Mononuclear cell (primary cell): ENCODE results near the gene ABHD11. TPM values are rescaled to one million over a fixed set of nuclear protein-coding genes. Genes with fewer than 3 reads are reported as not detected.
A peak's percentile ranks its signal among the peaks of the same experiment; 100 is the strongest.

Experiments used
- H3K27me3 ChIP-seq: 2 replicates; pipeline ENCODE4 v1.6.0; 2011; ENCODE audit warnings: low read length, control low read depth; ENCODE audit not compliant: insufficient read depth
- H3K4me1 ChIP-seq: 2 replicates; pipeline ENCODE4 v1.5.1; 2011; ENCODE audit warnings: mild to moderate bottlenecking, low read length, control low read depth; ENCODE audit not compliant: insufficient read depth
- H3K4me3 ChIP-seq: 2 replicates; pipeline ENCODE4 v1.5.1; 2011; ENCODE audit warnings: mild to moderate bottlenecking, low read length, moderate library complexity
- H3K9me3 ChIP-seq: 2 replicates; pipeline ENCODE4 v1.5.1; 2011; ENCODE audit warnings: low read depth, mild to moderate bottlenecking, control low read depth, low read length
- total RNA-seq: library from RNA; depleted of rRNA; stranded (reverse); fragments of >200 nt; gene quantifications from one replicate; pipeline ENCODE4 v1.2.3, GENCODE V29; 2012

ABHD11 gene
- total RNA-seq, 1 donor = 5.6 TPM

GRCh38 chr7:73761854-73762658 lies 23.5 kb upstream of the ABHD11 start:
- Histone ChIP-seq H3K27me3 (no peaks in the 10 kb centered on the region), H3K4me1 (no peaks in the 10 kb centered on the region), H3K9me3 (no peaks in the 10 kb centered on the region), H3K4me3 (no peak overlapping the region)

- Histone ChIP-seq H3K27me3 (no peaks in the 10 kb centered on the region), H3K4me1 (no peaks in the 10 kb centered on the region), H3K9me3 (no peaks in the 10 kb centered on the region), H3K4me3 (no peak overlapping the region)
Observed at GRCh38 chr7:73758581-73759138, 20.1 kb upstream of the ABHD11 start.

GRCh38 chr7:73749931-73750776 lies 11.6 kb upstream of the ABHD11 start:
- Histone ChIP-seq H3K4me3 (no peak overlapping the region), H3K9me3 (no peaks in the 10 kb centered on the region), H3K4me1 (peaks cover 7% of the 10 kb centered on the region), H3K27me3 (no peaks in the 10 kb centered on the region)

DNA sequence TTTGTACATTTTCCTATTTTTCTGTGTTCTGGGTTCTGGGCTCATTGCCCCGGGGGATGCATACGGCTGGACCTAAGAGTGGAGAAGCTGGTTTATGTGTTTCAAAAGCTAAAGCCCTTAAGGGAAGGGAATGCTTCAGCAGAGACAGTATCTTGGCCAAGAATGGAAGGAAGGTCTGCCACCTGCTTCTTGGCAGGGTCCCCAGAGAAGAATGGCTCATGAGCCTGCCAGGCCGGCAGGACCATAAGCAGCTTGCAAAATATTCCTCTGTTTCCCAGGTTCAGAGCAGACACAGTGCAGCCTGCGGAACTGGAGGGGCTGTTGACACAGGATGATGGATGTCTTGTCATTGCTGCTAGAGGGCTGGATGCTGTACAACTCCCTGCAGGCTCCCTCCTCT lies 7.8 kb upstream of the ABHD11 start:
- H3K9me3 ChIP-seq = no peaks in the 10 kb centered on the region
- peaks cover 7% of the 10 kb centered on the region for H3K4me1 ChIP-seq
- no peaks in the 10 kb centered on the region for H3K27me3 ChIP-seq
- H3K4me3 ChIP-seq = no peak overlapping the region

DNA sequence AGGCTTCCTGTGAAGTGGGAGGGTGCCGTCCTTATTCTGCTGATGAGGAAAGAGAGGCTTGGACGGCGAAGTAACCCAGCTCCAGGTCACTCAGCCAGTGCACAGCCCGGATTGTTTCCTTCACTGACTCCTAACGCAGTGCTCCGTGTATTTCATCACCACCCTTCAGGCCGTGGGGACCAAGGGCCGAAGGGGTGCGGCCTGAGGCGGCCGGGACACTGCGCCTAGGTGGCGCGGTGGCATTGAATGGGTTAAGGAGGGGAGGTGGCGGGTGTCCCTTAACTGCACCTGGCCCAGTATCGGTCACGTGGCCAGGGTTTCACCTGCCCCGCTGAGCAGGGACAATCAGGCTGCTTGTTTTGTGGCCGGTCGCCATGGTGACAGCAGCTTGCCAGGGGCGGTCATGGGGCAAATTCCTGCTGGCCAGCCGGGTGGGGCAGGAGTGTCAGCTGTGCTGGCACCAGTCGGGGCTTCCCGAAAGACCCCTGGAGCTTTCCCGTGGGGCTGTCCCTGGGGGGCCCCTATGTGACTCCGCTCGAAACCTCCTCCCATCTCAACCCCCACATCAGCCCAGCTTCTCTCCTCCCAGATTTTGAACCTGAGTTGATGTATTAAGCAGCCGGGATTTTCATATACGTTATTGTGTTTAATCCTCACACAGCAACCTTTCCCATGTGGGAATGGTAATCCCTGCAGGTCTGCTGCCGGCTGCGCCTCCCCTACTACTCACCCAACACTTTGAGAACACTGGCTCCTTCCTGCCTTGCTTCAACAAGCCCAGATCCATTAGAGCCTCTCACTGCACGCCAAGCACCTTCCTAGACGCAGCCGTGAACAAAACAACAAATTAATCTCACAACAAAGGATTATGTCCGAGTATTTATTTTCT lies 4.4 kb upstream of the ABHD11 start:
- H3K27me3 ChIP-seq = no peaks in the 10 kb centered on the region
- peaks cover 6% of the 10 kb centered on the region for H3K4me1 ChIP-seq
- no peaks in the 10 kb centered on the region for H3K9me3 ChIP-seq
- H3K4me3 ChIP-seq = no peak overlapping the region

DNA sequence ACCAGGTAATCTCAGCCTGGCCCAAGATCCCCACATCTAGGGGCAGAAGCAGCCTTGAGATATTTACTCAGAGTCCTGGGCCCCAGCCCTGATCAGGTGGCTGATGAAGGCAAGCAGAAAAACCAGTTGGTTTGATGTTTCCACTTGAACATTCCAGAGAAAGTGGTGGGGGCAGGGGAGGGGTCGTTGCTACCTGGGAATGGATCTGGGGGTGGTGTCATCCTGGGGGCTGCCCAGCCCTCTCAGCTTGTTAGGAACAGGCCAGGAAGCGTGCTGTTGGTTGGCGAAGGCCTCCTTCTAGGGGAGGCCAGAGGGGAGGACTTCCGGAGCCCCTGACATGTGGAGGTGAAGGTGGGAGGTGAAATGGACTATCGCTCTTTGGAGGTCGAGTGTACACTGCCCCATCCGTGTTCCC lies 3.7 kb upstream of the ABHD11 start:
- H3K27me3 ChIP-seq = no peaks in the 10 kb centered on the region
- H3K4me3 ChIP-seq = no peak overlapping the region
- peaks cover 12% of the 10 kb centered on the region for H3K4me1 ChIP-seq
- no peaks in the 10 kb centered on the region for H3K9me3 ChIP-seq

- H3K9me3 ChIP-seq = no peaks in the 10 kb centered on the region
- H3K4me3 ChIP-seq = no peak overlapping the region
- no peaks in the 10 kb centered on the region for H3K27me3 ChIP-seq
- H3K4me1 ChIP-seq = peaks cover 13% of the 10 kb centered on the region
Observed at GRCh38 chr7:73741600-73741999, 3.0 kb upstream of the ABHD11 start.

- Histone ChIP-seq H3K27me3 (no peaks in the 10 kb centered on the region), H3K4me1 (peaks cover 13% of the 10 kb centered on the region), H3K4me3 (no peak overlapping the region), H3K9me3 (no peaks in the 10 kb centered on the region)
Observed at GRCh38 chr7:73740771-73741170, 2.2 kb upstream of the ABHD11 start.

GRCh38 chr7:73740212-73740611 lies 1.6 kb upstream of the ABHD11 start:
- Histone ChIP-seq H3K9me3 (no peaks in the 10 kb centered on the region), H3K27me3 (no peaks in the 10 kb centered on the region), H3K4me1 (peaks cover 13% of the 10 kb centered on the region), H3K4me3 (no peak overlapping the region)

GRCh38 chr7:73739387-73739767 lies 775 bp upstream of the ABHD11 start:
- Histone ChIP-seq H3K9me3 (no peaks in the 10 kb centered on the region), H3K4me1 (peaks cover 21% of the 10 kb centered on the region), H3K27me3 (no peaks in the 10 kb centered on the region), H3K4me3 (peak overlapping the region; percentile 72)

DNA sequence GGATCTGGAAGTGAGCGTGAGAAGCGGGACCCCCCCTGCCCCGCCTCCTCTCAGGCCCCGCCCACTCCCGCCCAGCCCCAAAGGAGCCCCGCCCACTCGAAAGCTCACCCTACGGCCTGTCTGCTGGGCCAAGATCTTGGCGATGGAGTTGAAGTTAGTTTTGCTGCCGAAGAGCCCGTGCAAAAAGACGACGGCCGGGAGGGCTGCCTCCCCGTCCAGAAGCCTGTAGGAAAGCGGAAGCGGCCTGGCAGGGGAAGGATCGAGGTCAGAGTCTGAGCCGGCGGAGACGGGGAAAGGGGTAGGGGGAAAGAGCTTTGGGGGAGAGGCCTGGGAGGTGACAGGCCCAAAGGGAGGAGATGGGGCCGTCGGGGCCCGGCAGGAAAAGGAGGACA lies 386 bp downstream of the ABHD11 start:
- no peaks in the 10 kb centered on the region for H3K9me3 ChIP-seq
- H3K4me1 ChIP-seq = peaks cover 21% of the 10 kb centered on the region
- peak overlapping the region; percentile 72 for H3K4me3 ChIP-seq
- H3K27me3 ChIP-seq = no peaks in the 10 kb centered on the region

DNA sequence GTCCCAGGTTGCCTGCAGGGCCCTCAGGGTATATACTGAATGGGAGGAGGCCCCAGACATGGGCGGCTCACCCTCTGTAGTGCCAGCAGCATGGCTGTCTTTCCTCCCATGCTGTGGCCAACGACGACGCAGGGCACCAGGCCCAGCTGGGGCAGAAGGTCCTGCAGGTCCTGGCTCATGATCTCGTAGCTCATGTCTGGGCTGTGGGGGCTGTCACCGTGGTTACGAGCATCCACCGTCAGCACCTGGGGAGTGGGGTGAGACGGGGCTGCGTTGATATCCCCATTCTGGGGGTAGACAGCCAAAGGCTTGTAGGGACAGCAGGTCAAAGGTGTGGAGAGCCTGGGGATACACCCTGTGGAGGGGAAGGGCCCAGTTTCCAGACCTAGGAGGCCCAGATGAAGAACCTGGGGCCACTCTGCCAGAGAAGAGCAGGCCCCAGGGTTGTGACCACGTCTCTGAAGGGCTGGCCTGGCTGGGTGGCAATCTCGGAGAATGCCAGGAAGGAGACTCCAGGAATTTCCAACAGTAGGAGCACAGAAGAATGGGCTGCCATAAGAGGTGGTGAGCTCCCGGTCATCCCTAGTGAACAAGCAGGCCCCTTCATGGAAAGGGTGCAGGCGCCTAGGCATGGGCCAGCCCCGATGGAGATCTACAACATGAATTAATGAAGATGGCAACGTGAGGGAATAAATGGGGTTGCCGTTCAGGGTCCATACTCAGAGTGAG lies 947 bp downstream of the ABHD11 start:
- H3K4me3 ChIP-seq = peak overlapping the region; percentile 72
- no peaks in the 10 kb centered on the region for H3K9me3 ChIP-seq
- no peaks in the 10 kb centered on the region for H3K27me3 ChIP-seq
- peaks cover 21% of the 10 kb centered on the region for H3K4me1 ChIP-seq

GRCh38 chr7:73736885-73737284 lies 1.7 kb downstream of the ABHD11 start:
- Histone ChIP-seq H3K9me3 (no peaks in the 10 kb centered on the region), H3K4me1 (peaks cover 21% of the 10 kb centered on the region), H3K27me3 (no peaks in the 10 kb centered on the region), H3K4me3 (no peak overlapping the region)

- H3K27me3 ChIP-seq = no peaks in the 10 kb centered on the region
- peaks cover 21% of the 10 kb centered on the region for H3K4me1 ChIP-seq
- no peaks in the 10 kb centered on the region for H3K9me3 ChIP-seq
- no peak overlapping the region for H3K4me3 ChIP-seq
Observed at GRCh38 chr7:73735528-73735905, 3.1 kb downstream of the ABHD11 start.
